H7 (cell line): ENCODE measurements around the gene TCEAL3. TPM values are rescaled to one million over a fixed set of nuclear protein-coding genes. Genes with fewer than 3 reads are reported as not detected.
"Not testable (repeated sequence)": the region's sequence is repeated elsewhere in the genome, so short reads cannot be mapped to it uniquely, and the experiment has no call there.

Source experiments
- DNase-seq: peaks from one replicate; pipeline ENCODE4 v3.0.0; 2012
- H3K27me3 ChIP-seq: 2 replicates; pipeline ENCODE4 v1.6.0; 2011; ENCODE audit warnings: mild to moderate bottlenecking, low read length; ENCODE audit not compliant: control insufficient read depth, insufficient read depth
- H3K36me3 ChIP-seq: replicated peaks from 2 replicates; pipeline ENCODE4 v1.5.1; 2011; ENCODE audit warnings: low read length; ENCODE audit not compliant: control insufficient read depth, insufficient read depth
- H3K4me3 ChIP-seq: 2 replicates; pipeline ENCODE4 v1.5.1; 2011; ENCODE audit warnings: low read depth, mild to moderate bottlenecking, control low read depth, low read length, moderate library complexity; ENCODE audit not compliant: insufficient read depth
- total RNA-seq: library from RNA; depleted of rRNA; stranded (reverse); fragments of >200 nt; shearing (Covaris generic); gene quantifications from 2 replicates; pipeline ENCODE4 v1.2.3, GENCODE V29; 2014; rRNA removed

Gene TCEAL3
- 3.5 and 5.8 TPM in 2 replicates for total RNA-seq

- Histone ChIP-seq H3K27me3 (peaks cover 3% of the 10 kb centered on the region; the same call in 1 of the 2 replicates), H3K36me3 (no peaks in the 10 kb centered on the region; the same call in 1 of the 2 replicates), H3K4me3 (peak within 1 kb of the TSS; percentile 56)
- DNase-seq, result peak; percentile 81
These were observed at the start of gene TCEAL3 for GRCh38 chrX:103607364-103608305. Gene TCEAL3 (plus strand): TSS chrX:103607963. CDS start chrX:103609065, 1,102 bp downstream.

- Histone ChIP-seq H3K27me3 (no peaks in the 10 kb centered on the region), H3K36me3 (no peaks in the 10 kb centered on the region), H3K4me3 (no peak overlapping the region)
- DNase-seq, result no peak
These were observed 47.5 kb upstream of the TCEAL3 start for GRCh38 chrX:103560256-103560655.

- no peaks in the 10 kb centered on the region for H3K36me3 ChIP-seq
- no peak for DNase-seq
- H3K27me3 ChIP-seq, result no peaks in the 10 kb centered on the region
- no peak overlapping the region for H3K4me3 ChIP-seq
These were observed 45.0 kb upstream of the TCEAL3 start for GRCh38 chrX:103562801-103563200.

- no peak overlapping the region for H3K4me3 ChIP-seq
- H3K36me3 ChIP-seq, result no peaks in the 10 kb centered on the region
- H3K27me3 ChIP-seq, result no peaks in the 10 kb centered on the region
- no peak for DNase-seq
These were observed 42.6 kb upstream of the TCEAL3 start for GRCh38 chrX:103565197-103565596.

GRCh38 chrX:103565752-103566151, 42.0 kb upstream of the TCEAL3 start:
- H3K4me3 ChIP-seq, result no peak overlapping the region
- DNase-seq, result no peak
- H3K36me3 ChIP-seq, result no peaks in the 10 kb centered on the region
- no peaks in the 10 kb centered on the region for H3K27me3 ChIP-seq

GRCh38 chrX:103571121-103571520, 36.6 kb upstream of the TCEAL3 start:
- H3K27me3 ChIP-seq, result no peaks in the 10 kb centered on the region

GRCh38 chrX:103571726-103572125, 36.0 kb upstream of the TCEAL3 start:
- H3K4me3 ChIP-seq, result no peak overlapping the region
- DNase-seq, result no peak

More at GRCh38 chrX:103571121-103571520, 36.6 kb upstream of the TCEAL3 start:
- no peak for DNase-seq
- H3K36me3 ChIP-seq, result no peaks in the 10 kb centered on the region
- no peak overlapping the region for H3K4me3 ChIP-seq

GRCh38 chrX:103573202-103573601, 34.6 kb upstream of the TCEAL3 start:
- H3K4me3 ChIP-seq, result no peak overlapping the region
- H3K27me3 ChIP-seq, result no peaks in the 10 kb centered on the region
- DNase-seq, result no peak

More at GRCh38 chrX:103571726-103572125, 36.0 kb upstream of the TCEAL3 start:
- Histone ChIP-seq H3K36me3 (no peaks in the 10 kb centered on the region), H3K27me3 (no peaks in the 10 kb centered on the region)

GRCh38 chrX:103584596-103584995, 23.2 kb upstream of the TCEAL3 start:
- H3K4me3 ChIP-seq, result no peak overlapping the region
- H3K36me3 ChIP-seq, result peaks cover 6% of the 10 kb centered on the region
- H3K27me3 ChIP-seq, result no peaks in the 10 kb centered on the region
- no peak for DNase-seq

More at GRCh38 chrX:103573202-103573601, 34.6 kb upstream of the TCEAL3 start:
- H3K36me3 ChIP-seq, result no peaks in the 10 kb centered on the region

GRCh38 chrX:103585411-103586313, 22.1 kb upstream of the TCEAL3 start, which contains the start of gene TCEAL4:
Gene TCEAL4 (plus strand): TSS chrX:103585515. CDS start chrX:103586676, 1,161 bp downstream.
- Histone ChIP-seq H3K4me3 (peak within 1 kb of the TSS; percentile 66), H3K27me3 (no peaks in the 10 kb centered on the region), H3K36me3 (peaks cover 6% of the 10 kb centered on the region)
- peak; percentile 71 for DNase-seq

GRCh38 chrX:103586314-103586646, 21.5 kb upstream of the TCEAL3 start:
- DNase-seq, result no peak
- H3K4me3 ChIP-seq, result peak overlapping the region; percentile 66
- no peaks in the 10 kb centered on the region for H3K27me3 ChIP-seq
- peaks cover 6% of the 10 kb centered on the region for H3K36me3 ChIP-seq

- peaks cover 6% of the 10 kb centered on the region for H3K36me3 ChIP-seq
- no peak for DNase-seq
- H3K4me3 ChIP-seq, result peak overlapping the region; percentile 66; the same call in 1 of the 2 replicates
- no peaks in the 10 kb centered on the region for H3K27me3 ChIP-seq
These were observed 21.1 kb upstream of the TCEAL3 start for GRCh38 chrX:103586659-103587058.

- not testable (repeated sequence) for DNase-seq, H3K36me3 ChIP-seq, H3K27me3 ChIP-seq, H3K4me3 ChIP-seq
These were observed 15.5 kb upstream of the TCEAL3 start for GRCh38 chrX:103592295-103592694.

- not testable (repeated sequence) for H3K4me3 ChIP-seq, H3K36me3 ChIP-seq, H3K27me3 ChIP-seq, DNase-seq
These were observed 12.6 kb upstream of the TCEAL3 start for GRCh38 chrX:103595202-103595601.
